GM13977 (cell line): ENCODE measurements around the gene PODXL2.

Source experiments
- DNase-seq: peaks from one replicate; pipeline ENCODE4 v3.0.0; 2012; ENCODE audit warnings: low spot score
- CTCF ChIP-seq: IDR thresholded peaks from 2 replicates; pipeline ENCODE4 v1.5.1; 2012; ENCODE audit warnings: mild to moderate bottlenecking, control low read depth; ENCODE audit not compliant: insufficient read depth; ENCODE audit errors: extremely low read depth, missing control alignments
- in situ Hi-C: fragments of 300-500 bp; cut with MboI; formaldehyde crosslinking; loops from one replicate; pipeline ENCODE4 v1.12.0; 2022; ENCODE audit warnings: low sequenced_read_pairs, low pct_unique_long_range_greater_than_20kb, mixed read lengths, inconsistent platforms; ENCODE audit not compliant: unreplicated experiment

PODXL2 gene

GRCh38 chr3:127620637-127621375 lies 8.2 kb upstream of the PODXL2 start:
- no peak for TF ChIP-seq CTCF
- DNase-seq = no peak
- in situ Hi-C loops = no loop called here

GRCh38 chr3:127622031-127622430 lies 7.0 kb upstream of the PODXL2 start:
- DNase-seq = no peak
- TF ChIP-seq CTCF = no peak
- in situ Hi-C loops = no loop called here

- in situ Hi-C loops = no loop called here
- no peak for TF ChIP-seq CTCF
- DNase-seq = no peak
Observed at GRCh38 chr3:127622772-127623576, 6.0 kb upstream of the PODXL2 start.

GRCh38 chr3:127624063-127624462 lies 4.9 kb upstream of the PODXL2 start:
- no peak for DNase-seq
- no peak for TF ChIP-seq CTCF
- in situ Hi-C loops = no loop called here

GRCh38 chr3:127625821-127626220 lies 3.2 kb upstream of the PODXL2 start:
- DNase-seq = no peak
- in situ Hi-C loops = no loop called here
- no peak for TF ChIP-seq CTCF

- TF ChIP-seq CTCF = no peak
- in situ Hi-C loops = no loop called here
- no peak for DNase-seq
Observed at GRCh38 chr3:127628426-127628787, 578 bp upstream of the PODXL2 start.
